OCI-M2 (cell line): Measurements from ENCODE around the gene PTH2R.
"Not testable (repeated sequence)": the region's sequence is repeated elsewhere in the genome, so short reads cannot be mapped to it uniquely, and the experiment has no call there.

Source experiments
- DNase-seq: peaks from one replicate; lab custom pipeline; 2025; ENCODE audit not compliant: unreplicated experiment; lab: John Stamatoyannopoulos, UW

Gene PTH2R

GRCh38 chr2:208482453-208483015 lies 75.9 kb downstream of the PTH2R start:
- DNase-seq, result not testable (repeated sequence)

- no peak for DNase-seq
Observed at GRCh38 chr2:208485390-208485789, 78.8 kb downstream of the PTH2R start.

- DNase-seq, result no peak
Observed at GRCh38 chr2:208488686-208489564, 82.3 kb downstream of the PTH2R start.

- DNase-seq, result no peak
Observed at GRCh38 chr2:208489687-208490086, 83.1 kb downstream of the PTH2R start.

- no peak for DNase-seq
Observed at GRCh38 chr2:208490492-208490891, 83.9 kb downstream of the PTH2R start.

GRCh38 chr2:208491641-208492040 lies 85.0 kb downstream of the PTH2R start:
- no peak for DNase-seq

- DNase-seq, result no peak
Observed at GRCh38 chr2:208492069-208492468, 85.5 kb downstream of the PTH2R start.

- no peak for DNase-seq
Observed at GRCh38 chr2:208493186-208493585, 86.6 kb downstream of the PTH2R start.

- DNase-seq, result no peak
Observed at GRCh38 chr2:208496129-208496528, 89.5 kb downstream of the PTH2R start.

GRCh38 chr2:208501206-208501605 lies 94.6 kb downstream of the PTH2R start:
- no peak for DNase-seq

GRCh38 chr2:208502288-208502687 lies 95.7 kb downstream of the PTH2R start:
- DNase-seq, result no peak

- not testable (repeated sequence) for DNase-seq
Observed at GRCh38 chr2:208505365-208505764, 98.8 kb downstream of the PTH2R start.

GRCh38 chr2:208509586-208509985 lies 103.0 kb downstream of the PTH2R start:
- DNase-seq, result no peak

- no peak for DNase-seq
Observed at GRCh38 chr2:208511016-208511415, 104.4 kb downstream of the PTH2R start.

- no peak for DNase-seq
Observed at GRCh38 chr2:208511573-208511972, 105.0 kb downstream of the PTH2R start.

GRCh38 chr2:208515099-208515498 lies 108.5 kb downstream of the PTH2R start:
- DNase-seq, result no peak

GRCh38 chr2:208523069-208523468 lies 116.5 kb downstream of the PTH2R start:
- DNase-seq, result not testable (repeated sequence)

GRCh38 chr2:208525165-208525564 lies 118.6 kb downstream of the PTH2R start:
- DNase-seq, result not testable (repeated sequence)

GRCh38 chr2:208529796-208530195 lies 123.2 kb downstream of the PTH2R start:
- no peak for DNase-seq

- no peak for DNase-seq
Observed at GRCh38 chr2:208531361-208531760, 124.8 kb downstream of the PTH2R start.

GRCh38 chr2:208535578-208535977 lies 129.0 kb downstream of the PTH2R start:
- DNase-seq, result not testable (repeated sequence)

GRCh38 chr2:208541461-208541988 lies 134.9 kb downstream of the PTH2R start:
- no peak for DNase-seq
